IPS-NIHi11 (cell line): Measurements from ENCODE around the gene IL6R.

Experiments
- DNase-seq: peaks from one replicate; pipeline ENCODE4 v3.0.0; 2012; ENCODE audit warnings: mixed read lengths, low spot score

IL6R gene

GRCh38 chr1:154427173-154428139, 22.3 kb downstream of the IL6R start:
- no peak for DNase-seq

GRCh38 chr1:154429118-154429517, 24.0 kb downstream of the IL6R start:
- DNase-seq, result no peak

GRCh38 chr1:154429841-154430611, 24.9 kb downstream of the IL6R start:
- DNase-seq, result no peak

- peak; percentile 58 for DNase-seq
These were observed 25.8 kb downstream of the IL6R start for GRCh38 chr1:154430903-154431302.

GRCh38 chr1:154431586-154432373, 26.6 kb downstream of the IL6R start:
- DNase-seq, result no peak

GRCh38 chr1:154433161-154433764, 28.1 kb downstream of the IL6R start:
- no peak for DNase-seq

- DNase-seq, result no peak
These were observed 29.4 kb downstream of the IL6R start for GRCh38 chr1:154434346-154435085.

GRCh38 chr1:154435599-154436200, 30.6 kb downstream of the IL6R start:
- no peak for DNase-seq

GRCh38 chr1:154436433-154436832, 31.3 kb downstream of the IL6R start:
- no peak for DNase-seq

- no peak for DNase-seq
These were observed 35.1 kb downstream of the IL6R start for GRCh38 chr1:154440036-154440804.

GRCh38 chr1:154441241-154441888, 36.2 kb downstream of the IL6R start:
- DNase-seq, result no peak

- peak; percentile 73 for DNase-seq
These were observed 37.0 kb downstream of the IL6R start for GRCh38 chr1:154442006-154442740.

- no peak for DNase-seq
These were observed 38.3 kb downstream of the IL6R start for GRCh38 chr1:154443274-154444013.

GRCh38 chr1:154445040-154445472, 39.9 kb downstream of the IL6R start:
- no peak for DNase-seq

GRCh38 chr1:154446292-154446691, 41.1 kb downstream of the IL6R start:
- DNase-seq, result no peak

- DNase-seq, result no peak
These were observed 41.6 kb downstream of the IL6R start for GRCh38 chr1:154446789-154447188.

- DNase-seq, result no peak
These were observed 43.2 kb downstream of the IL6R start for GRCh38 chr1:154448331-154448811.

GRCh38 chr1:154453161-154453560, 48.0 kb downstream of the IL6R start:
- no peak for DNase-seq
